GM21576 (cell line): Measurements from ENCODE around the gene PADI2.

Experiments used
- ATAC-seq: cut with Tn5 transposase; IDR thresholded peaks from one replicate; pipeline ENCODE4 v1.9.1; 2021; ENCODE audit warnings: mild to moderate bottlenecking, moderate library complexity; ENCODE audit not compliant: unreplicated experiment

Gene PADI2

GRCh38 chr1:17116643-17117042, 2.6 kb downstream of the PADI2 start:
- no peak for ATAC-seq

DNA sequence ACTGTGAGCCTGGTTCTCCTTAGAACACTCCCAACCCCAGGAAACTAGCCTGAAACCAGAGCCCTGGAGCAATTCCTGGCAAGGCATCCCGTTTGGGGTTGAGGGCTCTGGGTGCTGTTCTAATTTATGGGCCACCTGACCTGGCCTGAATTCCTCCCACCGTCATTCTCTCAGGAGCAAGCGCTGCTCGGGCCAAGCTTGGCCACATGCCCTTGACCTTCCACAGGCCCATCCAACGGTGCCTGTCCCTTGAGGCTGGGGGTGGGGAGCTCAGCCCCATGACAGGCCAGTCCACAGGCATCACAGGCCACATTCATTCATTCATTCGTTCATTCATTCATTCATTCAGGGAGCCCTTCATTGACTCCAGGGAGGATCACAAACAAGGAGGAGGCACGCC, 5.3 kb downstream of the PADI2 start:
- no peak for ATAC-seq

DNA sequence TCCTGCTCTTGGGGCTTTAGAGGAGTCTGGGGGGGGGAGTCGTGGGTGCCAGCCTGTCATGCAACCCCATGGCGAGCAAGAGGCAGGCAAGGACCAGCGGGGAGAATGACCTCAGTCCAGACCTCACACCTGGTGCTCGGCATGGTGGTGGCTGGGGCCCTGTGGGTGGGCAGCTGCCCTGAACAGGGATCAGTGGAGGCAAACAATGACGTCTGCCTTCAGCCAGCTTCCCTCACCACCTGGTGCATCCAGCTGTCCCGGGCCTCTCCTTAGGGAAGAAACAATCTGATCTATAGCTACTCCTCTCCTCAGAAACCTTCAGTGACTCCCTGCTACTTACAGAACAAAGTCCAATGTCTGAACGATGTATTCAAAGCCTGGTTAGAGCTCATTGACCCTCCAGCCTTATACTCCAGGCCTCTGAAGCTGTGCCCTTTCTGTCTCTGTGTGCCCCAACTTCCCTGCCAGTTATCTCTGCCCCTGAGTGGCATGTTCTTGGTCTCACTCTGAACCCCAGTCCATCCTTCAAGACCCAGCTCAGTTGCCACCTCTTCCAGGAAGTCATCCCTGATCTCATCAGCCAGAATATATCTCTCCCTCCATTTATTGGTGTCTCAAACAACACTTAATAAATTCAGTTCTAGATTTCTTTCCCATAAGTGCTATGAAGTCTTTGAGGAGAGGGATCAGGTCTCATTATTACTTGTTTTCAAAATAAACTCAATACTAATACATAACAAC, 6.6 kb downstream of the PADI2 start:
- no peak for ATAC-seq

DNA sequence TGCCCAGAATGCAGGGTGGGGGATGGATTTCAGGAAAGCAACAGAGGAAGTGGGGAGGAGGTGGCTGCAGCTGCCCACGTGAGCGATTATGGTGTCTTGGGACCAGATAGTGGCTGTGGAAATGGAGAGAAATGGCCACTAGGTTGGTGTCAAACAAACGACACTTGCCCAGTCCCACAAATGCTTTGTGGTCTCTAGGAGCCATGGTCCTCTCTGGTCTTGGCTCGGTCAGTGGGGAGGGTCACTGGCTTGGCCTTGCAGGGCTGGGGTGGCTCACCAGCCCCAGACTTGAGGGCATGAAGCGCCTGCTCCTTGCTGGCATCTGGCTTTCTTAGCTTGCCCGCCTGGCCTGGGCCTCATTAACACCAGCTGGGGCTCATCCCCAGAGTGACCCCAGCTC, 7.2 kb downstream of the PADI2 start:
- ATAC-seq, result no peak

DNA sequence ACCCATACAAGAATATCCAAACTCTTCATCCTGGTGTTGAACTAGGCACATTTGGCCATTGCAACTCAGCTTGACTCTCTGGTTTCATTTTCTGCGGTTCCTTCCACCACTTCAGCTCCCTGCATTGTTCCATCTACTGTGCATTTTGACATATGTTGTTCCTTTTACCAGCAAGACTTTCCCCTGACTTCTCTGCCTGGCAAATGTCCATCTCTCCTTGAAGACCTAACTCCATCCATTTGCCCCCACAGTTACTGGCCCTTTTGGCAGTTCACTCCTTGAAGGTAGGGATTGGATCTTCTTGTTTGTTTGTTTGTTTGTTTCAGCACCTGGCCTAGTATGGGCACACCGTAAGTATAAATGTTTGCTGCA, 8.7 kb downstream of the PADI2 start:
- no peak for ATAC-seq

- ATAC-seq, result no peak
Measured at GRCh38 chr1:17109892-17110554, 9.2 kb downstream of the PADI2 start.

DNA sequence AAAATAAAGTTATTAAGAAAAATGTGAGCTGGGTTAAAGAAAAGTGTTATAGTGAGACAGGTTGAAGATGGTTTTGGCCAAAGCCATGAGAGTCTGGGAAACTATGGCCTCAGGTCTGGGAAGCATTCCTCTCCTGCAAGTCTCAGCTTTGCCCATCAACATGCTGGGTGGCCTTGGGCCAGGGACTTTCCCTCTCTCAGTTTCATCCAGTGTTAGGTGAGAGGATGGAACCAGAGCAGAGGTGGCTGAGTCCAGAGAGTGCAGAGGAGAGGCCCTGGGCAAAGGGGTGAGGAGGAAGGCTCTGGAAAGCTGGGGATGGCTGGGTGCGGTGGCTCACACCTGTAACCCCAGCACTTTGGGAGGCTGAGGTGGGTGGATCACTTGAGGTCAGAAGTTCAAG, 10.5 kb downstream of the PADI2 start:
- ATAC-seq, result no peak

- ATAC-seq, result no peak
Measured at GRCh38 chr1:17108360-17108759, 10.9 kb downstream of the PADI2 start.

- no peak for ATAC-seq
Measured at GRCh38 chr1:17104782-17105181, 14.5 kb downstream of the PADI2 start.

GRCh38 chr1:17102232-17102631, 17.0 kb downstream of the PADI2 start:
- no peak for ATAC-seq

DNA sequence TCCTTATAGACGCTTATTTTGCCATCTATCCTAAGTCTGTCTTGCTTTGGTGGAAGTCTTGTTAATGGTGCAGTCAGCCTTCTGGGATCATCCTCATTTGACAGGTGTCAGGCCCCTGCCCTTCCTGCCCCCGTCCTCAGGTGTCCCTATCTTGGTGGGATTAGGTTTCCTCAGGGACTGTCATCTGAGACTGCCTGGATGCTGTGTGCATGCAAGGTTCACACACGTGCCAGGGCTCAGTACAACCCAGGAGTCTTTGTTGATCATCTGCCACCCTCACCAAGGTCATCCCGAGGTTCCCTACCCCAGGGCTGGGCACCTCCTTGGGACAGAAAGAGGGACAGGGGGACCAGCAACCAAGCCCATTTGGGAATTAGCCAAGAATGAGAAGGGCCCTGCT, 18.0 kb downstream of the PADI2 start:
- no peak for ATAC-seq

DNA sequence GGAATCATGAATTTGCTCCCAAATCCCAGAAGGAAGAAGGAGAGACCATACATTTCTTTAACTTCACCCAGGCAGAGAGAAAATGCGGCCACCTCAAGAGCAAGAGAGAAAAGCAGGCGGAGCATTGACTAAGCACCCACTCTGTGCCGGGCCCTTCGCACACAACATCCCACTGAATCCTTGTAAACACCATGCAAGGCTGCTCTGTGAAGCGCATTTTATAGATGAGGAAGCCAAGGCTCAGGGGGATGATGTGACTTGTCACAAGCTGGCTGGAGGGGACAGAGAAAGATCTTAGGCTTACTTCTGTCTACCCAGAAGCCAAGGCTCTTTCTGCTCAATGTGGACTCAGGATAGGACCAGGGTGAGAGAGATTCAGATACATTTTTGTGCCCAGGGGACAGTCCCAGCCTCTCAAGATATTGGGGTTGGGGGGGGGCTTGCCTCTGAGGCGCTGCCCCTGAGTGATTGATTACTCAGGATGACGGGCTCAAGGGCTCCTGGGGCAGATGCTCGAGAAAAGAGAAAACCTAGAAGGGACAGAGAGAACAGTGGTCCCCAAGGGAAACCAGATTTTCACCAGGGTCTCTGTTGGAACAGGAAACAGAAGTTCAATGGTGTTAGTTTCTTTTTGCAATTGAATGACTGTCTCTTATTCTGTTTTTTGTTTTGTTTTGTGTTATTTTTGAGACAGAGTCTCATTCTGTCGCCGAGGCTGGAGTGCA, 19.5 kb downstream of the PADI2 start:
- no peak for ATAC-seq

DNA sequence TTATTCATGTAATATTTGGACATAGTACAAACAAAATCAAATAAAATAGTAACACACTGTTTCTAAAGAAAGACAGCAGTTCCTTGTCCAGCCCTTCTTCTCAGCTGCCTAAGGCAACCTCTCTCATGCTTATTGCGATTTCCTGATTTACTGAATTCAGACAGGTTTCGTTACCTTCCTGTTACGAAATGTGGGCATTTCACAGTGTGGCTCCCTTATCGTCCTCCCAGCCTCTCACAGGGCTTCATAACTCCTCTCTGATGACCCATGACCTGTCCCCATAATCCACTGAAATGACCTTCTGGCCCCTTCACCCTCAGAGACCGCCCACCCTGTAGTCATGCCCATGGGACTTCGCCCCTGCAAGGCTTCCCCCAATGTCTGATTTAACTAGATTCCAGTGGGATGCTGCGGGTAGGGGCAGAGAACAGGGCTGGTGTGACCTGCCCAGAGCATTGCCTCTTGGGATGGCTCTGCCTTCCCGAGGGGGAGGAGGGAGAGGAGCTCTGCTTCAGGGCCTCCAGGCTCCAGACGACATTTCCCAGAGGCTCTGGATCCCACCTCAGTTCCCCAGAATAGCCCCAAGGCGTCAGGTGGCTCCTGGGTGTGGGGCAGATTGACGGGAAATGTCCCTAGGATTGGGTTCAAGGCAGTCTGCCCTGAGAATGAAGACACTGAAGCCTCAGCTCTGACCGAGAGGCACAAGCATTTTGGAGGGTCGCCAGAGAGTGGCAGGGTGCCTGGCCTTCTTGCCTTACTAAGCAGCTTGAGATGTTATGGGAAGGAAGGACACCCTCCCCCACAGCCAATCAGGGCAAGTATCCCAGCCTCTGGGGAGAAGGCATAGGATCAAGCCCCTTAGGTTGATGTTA, 20.6 kb downstream of the PADI2 start:
- no peak for ATAC-seq

DNA sequence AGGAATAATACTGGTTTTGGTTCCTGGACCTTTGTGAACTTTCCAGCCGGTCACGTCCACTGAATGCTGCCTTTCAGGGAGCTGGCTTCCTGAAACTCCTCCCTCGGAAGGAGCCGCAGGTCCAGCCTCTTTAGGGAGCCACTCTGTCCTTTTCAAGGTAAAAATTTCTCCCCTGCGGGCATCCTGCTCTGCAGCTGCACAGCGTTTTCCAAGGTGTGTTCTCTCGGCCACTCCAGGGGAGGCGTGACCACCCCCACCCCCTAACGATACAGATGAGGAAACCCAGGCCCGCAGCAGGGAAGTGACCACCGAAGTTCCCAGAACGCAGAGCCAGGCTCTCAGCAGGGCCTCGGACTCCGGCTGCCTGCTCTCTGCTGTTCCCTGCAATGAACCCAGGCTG, 21.5 kb downstream of the PADI2 start:
- ATAC-seq, result no peak

DNA sequence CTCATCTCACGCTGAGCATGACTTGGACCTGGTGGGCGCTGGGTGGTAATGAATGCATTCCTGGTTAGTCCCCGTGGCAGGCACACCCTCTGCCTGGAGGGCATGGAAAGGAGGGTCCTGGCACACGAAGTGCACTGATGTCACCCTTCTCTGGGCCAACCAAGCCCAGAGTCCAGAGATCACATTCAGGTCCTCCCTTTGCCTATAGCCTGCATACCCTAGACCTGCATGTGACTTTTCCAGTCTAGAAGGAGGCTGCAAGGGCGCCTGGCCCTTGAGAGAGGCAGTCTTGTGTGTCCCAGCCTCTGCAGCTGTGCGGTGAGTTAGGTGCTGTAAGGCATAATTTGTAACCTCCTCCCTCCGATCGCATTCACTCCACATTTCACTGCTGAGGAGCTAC, 22.1 kb downstream of the PADI2 start:
- no peak for ATAC-seq

- ATAC-seq, result no peak
Measured at GRCh38 chr1:17096584-17096983, 22.7 kb downstream of the PADI2 start.

DNA sequence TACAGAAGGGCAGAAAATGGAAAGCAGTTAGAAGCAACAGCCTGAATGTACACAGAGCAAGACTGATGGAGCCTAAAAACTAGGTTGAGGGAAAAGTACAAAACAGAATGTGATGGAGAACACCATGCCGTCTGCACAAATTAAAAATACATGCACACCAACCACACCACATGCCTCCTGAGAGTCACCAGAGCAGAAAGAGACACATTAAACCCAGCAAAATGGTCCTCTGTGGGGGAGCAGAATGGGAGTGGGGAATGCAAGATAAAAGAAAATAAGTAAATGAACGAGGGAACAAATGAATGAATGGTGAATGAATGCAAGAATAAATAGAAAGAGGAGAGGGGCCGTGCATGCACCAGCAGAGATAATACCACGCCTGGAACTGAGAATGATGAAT, 24.1 kb downstream of the PADI2 start:
- ATAC-seq, result no peak

- no peak for ATAC-seq
Measured at GRCh38 chr1:17094664-17095063, 24.6 kb downstream of the PADI2 start.

GRCh38 chr1:17093822-17094393, 25.3 kb downstream of the PADI2 start:
- ATAC-seq, result no peak

DNA sequence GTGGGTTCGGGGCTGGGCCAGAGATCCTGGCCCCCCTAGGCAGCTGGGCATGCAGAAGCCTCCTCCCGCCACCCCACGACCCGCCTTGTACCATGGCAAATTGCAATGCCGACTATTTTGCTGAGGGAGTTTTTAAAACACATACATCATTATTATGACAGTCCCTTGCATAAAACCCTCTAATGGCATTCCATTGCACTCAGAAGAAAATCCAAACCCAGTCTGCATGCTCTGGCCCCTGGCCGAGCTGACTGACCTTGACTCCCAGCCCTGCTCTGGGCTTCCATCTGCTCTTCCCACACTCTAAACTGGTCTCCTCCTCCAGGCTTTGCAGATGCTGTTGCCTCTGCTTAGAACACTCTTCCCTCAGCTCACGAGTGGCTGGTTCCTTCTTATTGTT, 28.0 kb downstream of the PADI2 start:
- ATAC-seq, result no peak

- no peak for ATAC-seq
Measured at GRCh38 chr1:17089506-17089905, 29.7 kb downstream of the PADI2 start.
